GF-D8 (cell line): Measurements from ENCODE around the gene TMEM273.
"Not testable (repeated sequence)": the region's sequence is repeated elsewhere in the genome, so short reads cannot be mapped to it uniquely, and the experiment has no call there.

Experiments
- DNase-seq: peaks from one replicate; lab custom pipeline; 2025; lab: John Stamatoyannopoulos, UW

Gene TMEM273

DNA sequence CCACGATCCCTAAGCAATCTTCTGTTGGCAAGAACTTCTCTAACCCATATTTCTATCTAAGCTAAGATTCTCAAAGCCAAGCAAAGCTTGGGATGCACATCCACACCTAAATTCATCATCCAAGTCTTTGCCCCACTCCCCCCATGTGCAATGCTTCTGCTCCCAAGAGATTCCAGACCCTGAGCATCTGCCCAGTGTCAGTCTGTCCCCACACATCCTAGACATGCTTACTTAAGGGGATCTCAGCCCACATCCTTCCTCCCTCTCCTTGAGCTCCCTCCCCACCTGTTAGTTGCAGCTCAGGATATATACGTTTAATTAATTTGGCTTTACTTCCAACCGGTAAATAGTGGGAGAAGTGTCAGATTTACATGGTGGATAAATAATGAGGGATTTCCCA lies 17.0 kb upstream of the TMEM273 start:
- no peak for DNase-seq

DNA sequence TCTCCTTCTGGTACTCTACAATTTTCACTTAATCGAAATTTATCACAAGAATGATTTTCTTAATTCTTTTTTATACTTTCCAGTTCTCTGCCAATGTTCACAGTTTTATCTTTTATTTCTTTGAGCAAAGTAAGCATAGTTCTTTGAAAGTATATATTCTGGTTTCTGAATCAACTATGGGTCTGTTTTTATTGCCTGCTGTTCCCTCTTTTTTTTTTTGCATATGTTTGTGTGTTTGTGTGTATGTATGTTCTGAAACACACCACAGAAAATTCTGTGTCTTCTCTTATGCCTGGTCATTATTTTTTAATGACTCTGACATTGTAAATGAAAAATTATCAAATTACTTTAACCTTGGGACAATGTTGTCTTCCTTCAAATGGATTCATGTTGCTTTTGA lies 15.9 kb upstream of the TMEM273 start:
- no peak for DNase-seq

DNA sequence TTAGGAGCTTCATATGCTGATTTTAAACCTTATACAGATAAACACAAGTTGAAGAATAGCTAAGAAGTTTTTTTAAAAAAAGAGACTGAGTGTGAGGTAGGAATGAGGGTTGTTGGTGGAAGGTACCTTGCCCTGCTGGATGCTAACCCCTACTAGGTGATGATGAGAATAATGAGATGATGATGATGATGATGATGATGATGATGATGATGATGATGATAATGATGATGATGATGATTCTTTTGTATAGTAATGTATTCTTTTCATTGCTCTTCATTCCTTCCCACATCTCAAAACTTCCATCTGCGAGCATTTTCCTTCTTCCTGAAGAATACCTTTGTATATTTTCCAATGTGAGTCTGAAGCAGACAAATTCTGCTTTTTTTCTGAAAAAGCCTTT lies 14.1 kb upstream of the TMEM273 start:
- no peak for DNase-seq

DNA sequence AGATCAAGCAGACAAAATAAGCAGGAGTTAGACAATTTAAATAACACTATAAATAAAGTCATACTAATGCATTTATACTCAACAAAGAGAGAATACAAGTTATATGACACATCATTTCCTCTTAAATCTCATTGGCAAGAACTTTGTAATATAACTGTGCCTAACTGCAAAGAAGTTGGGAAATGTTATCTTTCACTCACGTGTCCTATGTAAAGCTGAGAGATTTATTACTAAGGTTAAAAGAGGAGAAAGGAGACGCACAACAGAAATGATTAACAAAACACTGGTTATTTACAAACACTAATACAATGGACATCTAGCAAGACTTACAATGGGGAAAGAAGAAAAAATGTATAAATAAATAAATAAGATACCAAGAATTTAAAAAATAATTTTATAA lies 12.7 kb upstream of the TMEM273 start:
- no peak for DNase-seq

DNA sequence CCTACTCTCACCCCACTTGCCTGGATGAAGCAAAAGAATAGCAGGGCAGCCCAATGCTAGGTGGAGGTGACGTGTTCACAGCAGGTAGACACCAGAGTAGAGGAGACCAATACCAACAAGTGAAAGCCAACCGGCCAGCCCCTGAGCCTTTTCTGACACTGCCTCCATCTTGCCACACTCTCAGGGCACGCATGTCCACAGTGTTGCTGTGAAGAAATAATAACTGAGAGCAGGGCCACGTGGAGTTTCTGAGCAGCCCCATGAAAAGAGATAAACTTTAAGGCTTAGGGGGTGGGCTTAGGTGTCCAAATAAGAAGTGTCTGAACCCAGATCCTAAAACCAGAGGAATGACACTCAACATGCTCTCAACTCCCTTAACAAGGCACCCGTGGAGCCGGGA lies 9.0 kb upstream of the TMEM273 start:
- DNase-seq, result no peak

DNA sequence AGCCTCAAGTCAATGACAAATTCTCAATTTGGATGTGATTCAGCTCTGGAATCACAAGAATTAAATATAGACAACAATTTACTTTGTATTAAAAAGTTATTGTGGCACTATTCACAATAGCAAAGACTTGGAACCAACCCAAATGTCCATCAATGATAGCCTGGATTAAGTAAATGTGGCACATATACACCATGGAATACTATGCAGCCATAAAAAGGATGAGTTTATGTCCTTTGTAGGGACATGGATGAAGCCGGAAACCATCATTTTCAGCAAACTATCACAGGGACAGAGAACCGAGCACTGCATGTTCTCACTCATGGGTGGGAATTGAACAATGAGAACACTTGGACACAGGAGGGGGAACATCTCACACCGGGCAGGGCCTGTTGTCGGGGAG lies 7.7 kb upstream of the TMEM273 start:
- not testable (repeated sequence) for DNase-seq

DNA sequence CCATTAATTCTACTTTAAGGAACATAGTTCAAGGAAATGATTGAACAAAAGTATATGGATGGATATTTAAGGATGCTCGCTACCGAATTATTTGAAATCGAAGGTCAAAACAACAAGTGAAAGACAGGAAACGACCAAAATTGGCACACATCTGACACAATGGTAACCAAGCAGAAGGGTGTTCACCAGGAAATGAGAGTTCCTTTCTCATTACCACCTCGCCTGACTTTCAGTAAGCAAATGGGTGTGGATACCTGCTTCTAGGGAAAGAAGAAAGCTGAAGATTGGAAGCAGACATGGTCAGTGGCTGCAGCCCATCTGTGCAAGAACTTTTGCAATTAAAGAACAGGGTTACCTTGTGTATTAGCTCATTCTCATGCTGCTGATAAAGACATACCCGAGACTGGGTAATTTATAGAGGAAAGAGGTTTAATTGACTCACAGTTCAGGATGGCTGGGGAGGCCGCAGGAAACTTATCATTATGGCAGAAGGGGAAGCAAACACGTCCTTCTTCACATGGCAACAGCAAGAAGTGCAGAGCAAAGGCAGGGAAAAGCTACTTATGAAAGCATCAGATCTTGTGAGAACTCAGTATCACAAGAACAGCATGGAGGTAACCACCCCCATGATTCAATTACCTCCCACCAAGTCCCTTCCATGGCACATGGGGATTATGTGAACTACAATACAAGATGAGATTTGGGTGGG lies 6.2 kb upstream of the TMEM273 start:
- DNase-seq, result peak; percentile 11

DNA sequence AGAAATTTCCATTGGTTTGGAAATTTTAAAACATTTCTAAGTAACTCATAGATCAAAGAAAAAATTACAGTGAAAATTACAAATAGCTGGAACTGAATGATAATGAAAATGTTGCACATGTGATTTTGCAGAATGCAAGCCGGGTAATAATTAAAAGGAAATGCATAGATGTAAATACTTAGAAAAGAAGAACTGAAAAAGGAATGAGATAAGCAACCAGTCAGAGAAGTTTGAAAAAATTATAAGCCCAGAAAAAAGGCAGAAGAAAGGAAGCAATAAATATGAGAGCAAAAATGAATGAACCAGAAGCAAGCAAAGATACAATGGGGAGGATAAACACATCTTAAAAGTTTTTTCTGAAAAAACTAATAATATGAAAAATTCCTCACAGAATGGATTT lies 3.2 kb upstream of the TMEM273 start:
- DNase-seq, result no peak

DNA sequence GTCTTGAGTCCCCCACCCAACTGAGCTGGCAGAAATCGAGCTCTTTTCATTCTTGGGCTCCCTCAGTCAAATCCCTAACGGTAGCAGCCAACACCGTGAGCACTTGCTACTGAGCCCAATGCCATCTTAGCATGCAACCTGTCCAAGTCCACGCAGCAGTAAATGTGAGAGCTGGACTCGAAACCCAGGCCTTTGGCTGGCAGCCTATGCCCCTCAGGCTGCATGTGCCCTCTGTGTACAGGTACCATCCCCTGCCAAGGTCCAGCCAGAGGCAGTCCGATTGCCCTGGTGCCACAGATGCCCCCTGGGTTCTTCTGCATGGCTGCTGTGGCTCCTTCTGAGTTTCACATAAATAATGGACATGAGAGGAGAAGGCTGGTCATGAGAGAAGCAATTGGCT lies 1.2 kb upstream of the TMEM273 start:
- DNase-seq, result no peak

DNA sequence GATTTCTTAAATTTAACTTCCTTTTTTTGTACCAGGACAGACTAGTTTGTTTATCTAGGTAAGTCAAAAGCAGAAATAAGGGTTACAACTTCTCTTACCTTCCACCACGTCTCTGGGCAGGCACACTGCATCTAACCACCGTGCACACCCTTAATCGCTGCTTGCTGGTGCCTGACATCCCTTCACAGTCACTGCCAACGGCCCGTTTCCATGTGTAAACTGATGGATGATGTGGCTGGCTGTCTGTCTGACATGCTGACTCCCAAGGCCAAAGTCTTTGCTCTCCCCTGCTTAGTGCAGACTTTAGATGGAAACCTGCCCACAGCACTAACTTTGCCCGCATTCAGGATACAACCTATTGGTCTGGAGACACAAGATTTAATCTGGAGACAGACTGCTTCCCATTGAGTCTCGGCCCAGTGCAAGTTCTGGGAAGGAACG lies 1.1 kb downstream of the TMEM273 start:
- no peak for DNase-seq

DNA sequence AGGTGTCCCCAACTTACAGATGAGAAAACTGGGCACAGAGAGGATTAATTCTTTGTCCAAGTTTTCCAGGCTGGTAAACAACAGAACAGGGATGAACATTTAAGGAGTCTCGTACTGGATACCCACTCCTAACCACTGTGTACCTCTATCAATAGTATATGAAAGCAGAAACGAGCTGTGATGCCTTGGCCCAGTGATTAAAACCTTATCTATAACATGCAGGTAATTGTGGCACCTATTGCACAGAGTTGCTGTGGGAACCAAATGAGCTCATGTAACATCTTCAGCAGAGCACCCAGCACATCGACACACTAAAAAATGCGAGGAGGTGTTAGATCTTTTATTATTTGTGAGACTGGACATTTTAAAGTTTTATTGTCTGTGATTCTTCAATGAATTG lies 1.6 kb downstream of the TMEM273 start:
- DNase-seq, result no peak

DNA sequence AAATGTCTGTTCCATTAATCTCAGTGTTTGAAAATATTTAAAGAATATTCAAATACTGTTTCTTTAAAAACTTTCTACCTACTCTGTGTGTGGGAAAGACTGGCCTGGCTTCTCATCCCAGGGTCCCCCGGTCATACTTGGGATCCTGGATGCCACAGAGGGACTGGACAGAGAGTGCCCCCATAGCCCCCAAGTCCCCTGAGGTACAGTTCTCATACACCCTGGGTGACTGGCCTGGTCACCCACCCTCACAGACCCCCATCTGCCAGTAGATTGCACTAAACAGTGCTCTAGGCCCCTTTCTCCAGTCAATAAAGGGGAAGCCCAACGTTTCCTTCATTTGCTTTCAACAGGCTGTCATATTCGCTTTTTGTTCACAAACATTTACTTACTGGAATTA lies 3.0 kb downstream of the TMEM273 start:
- DNase-seq, result no peak

DNA sequence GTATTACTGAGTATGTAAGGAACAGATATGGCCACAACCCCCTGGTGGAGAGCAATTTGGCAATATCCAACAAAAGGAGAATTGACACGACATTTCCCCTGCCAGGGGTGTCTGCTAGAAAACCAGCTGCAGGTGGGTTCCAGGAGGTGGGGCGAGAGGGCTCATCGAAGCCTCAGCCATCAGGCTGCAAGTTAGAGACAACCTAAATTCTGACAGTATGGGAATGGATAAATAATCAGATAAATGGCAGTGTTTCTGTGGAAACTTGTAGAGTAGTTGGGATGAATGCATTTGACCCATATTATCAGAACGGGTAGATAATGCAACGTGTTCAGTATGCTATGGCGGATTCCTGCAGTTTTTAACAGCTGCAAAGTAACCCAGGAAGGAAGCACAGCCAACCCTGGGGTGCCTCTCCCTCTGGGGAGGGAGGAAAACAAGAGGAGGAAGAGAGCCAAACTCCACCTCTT lies 3.5 kb downstream of the TMEM273 start:
- peak; percentile 76 for DNase-seq

DNA sequence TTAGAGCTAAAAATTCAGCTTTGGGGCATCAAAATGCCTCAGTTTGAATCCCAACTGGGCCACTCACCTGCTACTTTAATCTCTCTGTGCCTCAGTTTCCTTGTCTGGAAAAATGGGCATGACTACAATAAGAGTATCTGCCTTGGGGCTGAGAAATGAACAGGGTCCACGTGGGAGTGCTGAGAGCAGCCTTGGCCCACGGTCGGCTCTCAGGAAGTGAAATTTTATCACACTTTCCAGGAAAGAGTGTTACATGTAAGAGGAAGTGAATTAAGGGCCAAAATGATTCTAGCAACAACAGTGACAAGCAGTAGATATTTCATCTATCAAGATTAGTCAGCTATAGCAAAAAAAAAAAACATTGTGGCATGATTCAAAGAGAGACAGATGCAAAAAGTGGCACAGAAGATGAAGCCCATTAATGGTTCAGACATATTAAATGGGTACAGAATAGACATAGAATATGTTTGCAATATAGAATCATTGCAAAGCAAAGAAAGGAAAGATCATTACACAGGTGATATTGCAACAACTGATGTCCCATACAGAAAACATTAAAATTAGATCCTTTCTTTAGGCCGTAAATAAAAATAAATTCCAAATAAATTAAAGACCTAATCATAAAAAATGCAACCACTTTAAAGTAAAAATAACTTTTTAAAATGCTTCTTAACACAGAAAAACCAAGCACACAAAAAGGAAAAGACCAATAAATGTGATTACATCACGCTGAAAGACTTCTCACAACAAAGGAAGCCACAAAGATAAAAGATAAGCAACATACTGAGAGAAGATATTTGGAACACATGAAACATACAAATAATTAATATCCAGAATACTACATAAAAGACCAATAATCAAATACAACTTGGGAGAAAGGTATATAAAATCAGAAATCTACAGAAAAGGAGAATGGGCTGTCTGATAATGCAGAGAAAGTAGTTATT lies 4.3 kb downstream of the TMEM273 start:
- DNase-seq, result peak; percentile 95

DNA sequence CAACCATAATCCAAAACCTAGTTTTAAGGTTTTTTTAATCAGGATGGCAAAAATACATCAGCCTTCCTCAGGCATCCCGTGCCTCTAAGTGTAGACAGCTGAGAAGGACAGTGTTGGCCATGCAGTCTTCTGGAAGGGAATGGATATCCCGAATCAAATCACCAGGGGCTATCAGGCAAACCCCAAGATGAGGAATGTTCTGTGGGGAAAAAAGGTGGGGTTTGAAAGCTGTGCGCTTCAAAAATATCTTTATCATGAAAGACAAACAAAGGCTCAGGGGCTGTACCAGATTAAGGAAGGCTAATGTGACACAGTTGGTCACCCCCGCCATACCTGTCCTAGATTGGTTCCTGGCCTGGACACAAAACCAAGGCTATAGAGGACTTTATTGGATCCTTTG lies 5.4 kb downstream of the TMEM273 start:
- no peak for DNase-seq

DNA sequence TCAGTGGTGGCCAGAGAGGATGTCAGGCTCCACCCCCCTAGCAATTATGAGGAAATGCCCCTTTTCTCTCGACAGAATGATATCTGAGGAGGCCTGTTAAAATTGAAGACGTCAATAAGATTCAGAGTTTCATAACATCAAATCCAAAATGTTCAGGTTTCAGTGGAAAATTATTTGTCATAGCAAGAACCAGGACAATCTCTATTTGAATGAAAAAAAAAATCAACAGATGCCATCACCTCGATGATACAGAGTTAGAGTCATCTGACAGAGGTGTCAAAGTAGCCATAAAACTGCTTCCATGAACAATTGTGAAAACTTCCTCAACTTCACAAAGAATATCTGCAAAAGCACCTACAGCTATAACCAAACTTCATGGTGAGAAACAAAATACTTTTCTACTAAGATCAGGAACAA lies 7.7 kb downstream of the TMEM273 start:
- no peak for DNase-seq

DNA sequence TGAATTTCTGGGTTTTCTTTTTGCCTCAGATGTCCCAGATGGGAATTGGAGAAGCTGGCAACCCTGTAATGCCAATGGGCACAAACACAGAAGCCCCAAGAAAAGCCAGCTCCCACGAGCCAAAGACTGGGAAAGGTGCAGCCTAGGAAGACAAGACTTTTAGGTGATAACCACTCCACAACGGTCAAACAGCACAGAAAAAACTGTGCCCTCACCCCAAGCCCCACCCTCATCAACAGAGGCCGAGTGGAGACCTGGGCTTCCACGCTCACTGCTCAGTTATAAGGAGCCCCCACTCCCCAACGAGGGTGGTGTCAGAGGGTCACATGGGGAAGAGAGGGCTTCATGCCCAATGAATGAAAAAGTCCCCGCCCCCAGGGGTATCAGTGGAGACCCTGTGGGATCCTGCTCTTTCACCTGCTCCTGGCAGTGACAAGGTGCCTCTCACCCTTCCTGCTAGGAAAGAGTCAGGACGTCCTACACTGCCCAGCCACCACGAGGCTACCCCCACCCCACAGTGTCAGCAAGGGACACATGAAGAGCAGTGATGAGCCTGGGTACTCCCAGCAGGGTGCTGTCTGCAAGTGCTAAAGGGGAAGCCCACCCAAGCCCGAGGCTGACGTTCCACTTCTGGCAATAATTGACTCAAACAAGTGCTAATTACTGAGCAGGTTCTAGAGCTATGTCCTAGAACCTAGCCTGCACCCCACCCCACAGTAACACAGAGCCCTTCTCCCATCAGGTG lies 8.3 kb downstream of the TMEM273 start:
- DNase-seq, result no peak

DNA sequence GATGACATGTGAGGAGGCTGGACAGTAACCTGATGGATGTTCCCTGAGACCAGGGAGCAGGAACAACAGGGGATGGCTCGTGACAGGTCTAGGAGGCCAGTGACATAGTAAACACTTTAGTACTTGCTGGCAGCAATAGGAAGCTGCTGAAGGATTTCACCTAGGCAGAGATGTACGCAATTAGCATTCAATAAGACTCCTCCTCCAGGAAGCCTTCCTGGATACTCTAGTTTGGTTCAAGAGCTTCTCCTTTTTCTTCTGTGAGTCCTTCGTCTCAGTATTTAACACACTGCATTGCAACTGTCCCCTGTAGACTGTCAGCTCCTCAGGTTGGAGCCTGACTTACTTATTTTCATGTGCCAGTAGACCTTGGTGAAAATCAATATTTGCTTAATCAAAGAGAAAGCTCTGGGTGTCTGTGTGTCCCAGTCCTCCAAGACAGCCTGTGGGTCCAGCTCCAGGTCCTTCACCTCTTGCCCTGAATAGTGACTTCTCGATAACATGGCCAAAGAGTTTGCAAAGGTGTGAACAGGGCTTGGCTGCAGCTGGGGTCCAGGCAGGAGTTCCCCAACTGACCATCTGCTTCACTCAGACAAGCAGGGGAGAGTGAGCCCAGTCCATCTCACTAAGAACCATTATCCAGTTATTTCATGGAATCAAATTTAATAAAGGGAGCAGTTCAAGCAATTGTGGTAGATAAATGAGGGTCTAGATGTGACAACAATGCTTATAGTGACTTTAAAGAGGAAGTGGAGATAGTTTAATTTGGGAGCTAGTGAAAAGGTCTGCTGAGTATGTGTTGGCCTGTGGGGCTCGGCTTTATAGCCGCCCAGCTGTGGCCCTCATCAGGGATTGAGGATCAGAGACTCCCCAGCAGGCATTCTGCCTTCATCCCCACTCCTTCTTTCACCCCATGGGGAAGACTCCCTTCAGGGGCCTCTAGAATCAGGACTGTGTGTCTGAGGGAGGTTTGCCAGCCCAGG lies 9.4 kb downstream of the TMEM273 start:
- DNase-seq, result no peak

DNA sequence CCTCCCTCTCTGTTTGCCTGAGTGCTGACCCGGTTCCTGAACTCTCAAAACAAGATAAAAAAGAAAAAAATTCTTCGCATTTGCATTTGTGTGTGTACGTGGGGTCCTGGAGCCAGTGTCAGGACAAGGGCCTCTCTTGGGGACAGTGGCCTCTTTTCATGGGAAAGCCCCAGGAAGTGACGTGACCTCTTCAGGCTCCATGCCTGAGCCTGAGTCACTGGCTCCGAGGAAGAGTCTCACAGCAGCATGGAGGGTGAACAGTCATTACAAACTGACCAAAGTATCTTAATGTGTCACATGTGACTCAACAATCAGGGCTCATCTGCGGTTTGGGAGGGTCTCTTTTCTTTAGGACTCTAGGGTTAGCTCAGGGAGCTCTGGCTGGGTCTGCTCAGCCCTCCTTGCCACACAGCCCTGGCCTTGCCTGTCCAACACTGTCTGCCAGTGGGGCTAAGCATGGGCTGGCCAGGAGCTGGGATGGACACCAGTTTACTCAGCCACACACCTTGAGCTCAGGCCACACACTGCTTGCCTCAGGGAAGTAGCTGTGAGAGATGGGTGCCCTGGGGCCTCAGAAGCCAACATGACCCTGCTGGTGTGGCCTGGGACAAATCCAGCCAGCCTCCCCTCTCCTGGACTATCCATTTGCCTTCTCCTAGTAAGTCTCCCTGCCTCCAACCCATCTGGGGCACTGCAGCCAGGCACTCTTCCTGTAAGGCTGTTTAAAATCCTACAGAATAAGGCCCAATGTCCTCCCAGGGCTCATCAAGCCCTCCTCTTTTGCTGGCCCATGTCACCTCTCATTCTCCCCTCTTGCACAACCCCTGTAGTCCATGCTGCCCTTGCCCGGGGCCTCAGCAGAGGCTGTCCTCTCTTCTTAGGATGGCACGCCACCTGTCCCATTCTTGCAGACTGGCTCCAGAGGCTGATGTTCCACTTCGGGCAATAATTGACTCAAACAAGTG lies 10.5 kb downstream of the TMEM273 start:
- DNase-seq, result peak; percentile 54
